ENCODE data around the gene LECT2. TPM values are rescaled to one million over a fixed set of nuclear protein-coding genes. Genes with fewer than 3 reads are reported as not detected.

LECT2 gene
- total RNA-seq, 1 experiment from 2014 or later = not detected

DNA sequence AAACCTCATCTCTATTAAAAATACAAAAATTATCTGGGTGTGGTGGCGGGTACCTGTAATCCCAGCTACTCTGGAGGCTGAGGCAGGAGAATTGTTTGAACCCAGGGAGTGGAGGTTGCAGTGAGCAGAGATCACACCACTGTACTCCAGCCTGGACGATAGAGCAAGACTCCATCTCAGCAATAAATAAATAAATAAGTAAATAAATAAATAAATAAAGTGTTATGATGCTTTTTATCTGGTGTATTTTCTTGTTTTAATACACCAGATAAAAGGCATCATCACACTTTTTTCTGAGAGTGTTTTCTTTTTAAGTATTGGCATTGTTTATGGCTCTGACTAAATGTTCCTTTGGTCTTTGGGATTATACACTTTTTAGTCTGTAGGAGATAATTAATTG lies 24.2 kb upstream of the LECT2 start:
- no peak overlapping the region for H3K27ac ChIP-seq (ENCODE audit: low read length)
- DNase-seq (ENCODE audit: low read depth, low spot score) = no peak
- in situ Hi-C loops (cut with HindIII; ENCODE audit: low pct_unique_long_range_greater_than_20kb, low sequenced_read_pairs) (no loop called here), intact Hi-C loops (cut with micrococcal nuclease; ENCODE audit: unreplicated experiment) (no loop called here)
- H3K27me3 ChIP-seq (ENCODE audit: control insufficient read depth, insufficient read depth, low read length) = no peaks in the 10 kb centered on the region
- no peaks in the 10 kb centered on the region for H3K9me3 ChIP-seq (ENCODE audit: control insufficient read depth, insufficient read depth, low read depth, low read length)
- CTCF ChIA-PET = no interaction called here
- H3K4me1 ChIP-seq (ENCODE audit: control insufficient read depth, insufficient read depth, low read length) = no peaks in the 10 kb centered on the region
- POLR2A ChIA-PET = no interaction called here
- ATAC-seq = no peak
- H3K36me3 ChIP-seq (ENCODE audit: control insufficient read depth, insufficient read depth, low read length) = no peaks in the 10 kb centered on the region
- no TSS peak for BruUV-seq (replicated peaks)
- no peak overlapping the region for H3K4me3 ChIP-seq (ENCODE audit: low read depth in 2 of 2, low read length in 2 of 2)
- TF ChIP-seq SIN3A (IDR thresholded peaks at IDR 0.05; ENCODE audit: borderline replicate concordance, insufficient read depth, low read depth, low read length) (no peak), TCF7L2 (IDR thresholded peaks at IDR 0.05; ENCODE audit: low read depth, low read length) (no peak), POLR2AphosphoS5 (IDR thresholded peaks at IDR 0.05; ENCODE audit: low read depth, low read length) (no peak)
- TF ChIP-seq, protein P1, sequence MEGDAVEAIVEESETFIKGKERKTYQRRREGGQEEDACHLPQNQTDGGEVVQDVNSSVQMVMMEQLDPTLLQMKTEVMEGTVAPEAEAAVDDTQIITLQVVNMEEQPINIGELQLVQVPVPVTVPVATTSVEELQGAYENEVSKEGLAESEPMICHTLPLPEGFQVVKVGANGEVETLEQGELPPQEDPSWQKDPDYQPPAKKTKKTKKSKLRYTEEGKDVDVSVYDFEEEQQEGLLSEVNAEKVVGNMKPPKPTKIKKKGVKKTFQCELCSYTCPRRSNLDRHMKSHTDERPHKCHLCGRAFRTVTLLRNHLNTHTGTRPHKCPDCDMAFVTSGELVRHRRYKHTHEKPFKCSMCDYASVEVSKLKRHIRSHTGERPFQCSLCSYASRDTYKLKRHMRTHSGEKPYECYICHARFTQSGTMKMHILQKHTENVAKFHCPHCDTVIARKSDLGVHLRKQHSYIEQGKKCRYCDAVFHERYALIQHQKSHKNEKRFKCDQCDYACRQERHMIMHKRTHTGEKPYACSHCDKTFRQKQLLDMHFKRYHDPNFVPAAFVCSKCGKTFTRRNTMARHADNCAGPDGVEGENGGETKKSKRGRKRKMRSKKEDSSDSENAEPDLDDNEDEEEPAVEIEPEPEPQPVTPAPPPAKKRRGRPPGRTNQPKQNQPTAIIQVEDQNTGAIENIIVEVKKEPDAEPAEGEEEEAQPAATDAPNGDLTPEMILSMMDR (IDR thresholded peaks at IDR 0.05) = no peak
- TF ChIP-seq, protein P2, sequence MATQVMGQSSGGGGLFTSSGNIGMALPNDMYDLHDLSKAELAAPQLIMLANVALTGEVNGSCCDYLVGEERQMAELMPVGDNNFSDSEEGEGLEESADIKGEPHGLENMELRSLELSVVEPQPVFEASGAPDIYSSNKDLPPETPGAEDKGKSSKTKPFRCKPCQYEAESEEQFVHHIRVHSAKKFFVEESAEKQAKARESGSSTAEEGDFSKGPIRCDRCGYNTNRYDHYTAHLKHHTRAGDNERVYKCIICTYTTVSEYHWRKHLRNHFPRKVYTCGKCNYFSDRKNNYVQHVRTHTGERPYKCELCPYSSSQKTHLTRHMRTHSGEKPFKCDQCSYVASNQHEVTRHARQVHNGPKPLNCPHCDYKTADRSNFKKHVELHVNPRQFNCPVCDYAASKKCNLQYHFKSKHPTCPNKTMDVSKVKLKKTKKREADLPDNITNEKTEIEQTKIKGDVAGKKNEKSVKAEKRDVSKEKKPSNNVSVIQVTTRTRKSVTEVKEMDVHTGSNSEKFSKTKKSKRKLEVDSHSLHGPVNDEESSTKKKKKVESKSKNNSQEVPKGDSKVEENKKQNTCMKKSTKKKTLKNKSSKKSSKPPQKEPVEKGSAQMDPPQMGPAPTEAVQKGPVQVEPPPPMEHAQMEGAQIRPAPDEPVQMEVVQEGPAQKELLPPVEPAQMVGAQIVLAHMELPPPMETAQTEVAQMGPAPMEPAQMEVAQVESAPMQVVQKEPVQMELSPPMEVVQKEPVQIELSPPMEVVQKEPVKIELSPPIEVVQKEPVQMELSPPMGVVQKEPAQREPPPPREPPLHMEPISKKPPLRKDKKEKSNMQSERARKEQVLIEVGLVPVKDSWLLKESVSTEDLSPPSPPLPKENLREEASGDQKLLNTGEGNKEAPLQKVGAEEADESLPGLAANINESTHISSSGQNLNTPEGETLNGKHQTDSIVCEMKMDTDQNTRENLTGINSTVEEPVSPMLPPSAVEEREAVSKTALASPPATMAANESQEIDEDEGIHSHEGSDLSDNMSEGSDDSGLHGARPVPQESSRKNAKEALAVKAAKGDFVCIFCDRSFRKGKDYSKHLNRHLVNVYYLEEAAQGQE (IDR thresholded peaks at IDR 0.05; ENCODE audit: insufficient read depth in 1 of 2, low read depth in 2 of 2, low read length in 1 of 2) = no peak

DNA sequence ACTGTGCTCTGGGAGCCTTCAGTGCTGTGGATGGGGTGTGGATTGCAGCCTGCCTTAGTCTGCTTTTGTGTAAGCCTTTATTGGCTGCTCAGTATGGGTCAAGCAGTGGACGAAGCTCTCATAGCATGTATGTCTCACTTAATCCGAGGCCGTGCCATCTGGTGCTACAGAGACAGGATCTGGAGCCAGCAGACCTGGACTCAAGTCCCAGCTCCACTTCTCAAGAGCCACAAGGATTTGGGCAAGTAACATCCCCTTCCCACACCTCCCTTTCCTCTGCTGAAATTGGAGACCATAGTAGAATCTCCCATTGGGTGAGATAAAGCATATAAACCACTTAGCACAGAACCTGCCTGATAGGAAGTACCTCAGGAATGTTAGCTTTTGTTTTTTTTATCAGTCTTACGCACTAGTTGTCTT lies 23.4 kb upstream of the LECT2 start:
- BruUV-seq (replicated peaks) = no TSS peak
- H3K36me3 ChIP-seq (ENCODE audit: control insufficient read depth, insufficient read depth, low read length) = no peaks in the 10 kb centered on the region
- intact Hi-C loops (cut with micrococcal nuclease; ENCODE audit: unreplicated experiment) = no loop called here
- H3K4me1 ChIP-seq (ENCODE audit: control insufficient read depth, insufficient read depth, low read length) = no peaks in the 10 kb centered on the region
- ChIA-PET POLR2A (no interaction called here), CTCF (no interaction called here)
- in situ Hi-C loops (cut with HindIII; ENCODE audit: low pct_unique_long_range_greater_than_20kb, low sequenced_read_pairs) = no loop called here
- no peaks in the 10 kb centered on the region for H3K9me3 ChIP-seq (ENCODE audit: control insufficient read depth, insufficient read depth, low read depth, low read length)
- no peak for DNase-seq (ENCODE audit: low read depth, low spot score)
- H3K27ac ChIP-seq (ENCODE audit: low read length) = no peak overlapping the region
- no peaks in the 10 kb centered on the region for H3K27me3 ChIP-seq (ENCODE audit: control insufficient read depth, insufficient read depth, low read length)
- ATAC-seq = no peak
- no peak for TF ChIP-seq SIN3A (IDR thresholded peaks at IDR 0.05; ENCODE audit: borderline replicate concordance, insufficient read depth, low read depth, low read length)
- no peak for TF ChIP-seq POLR2AphosphoS5 (IDR thresholded peaks at IDR 0.05; ENCODE audit: low read depth, low read length)
- TF ChIP-seq, protein P2 (IDR thresholded peaks at IDR 0.05; ENCODE audit: insufficient read depth in 1 of 2, low read depth in 2 of 2, low read length in 1 of 2) = no peak
- TF ChIP-seq TCF7L2 (IDR thresholded peaks at IDR 0.05; ENCODE audit: low read depth, low read length) = no peak
- TF ChIP-seq, protein P1 (IDR thresholded peaks at IDR 0.05) = no peak
- H3K4me3 ChIP-seq (ENCODE audit: low read depth in 2 of 2, low read length in 2 of 2) = no peak overlapping the region
